Transverse colon (tissue), 3 donors: ENCODE results near the gene COL23A1.

Source experiments
- EP300 ChIP-seq: sonication (generic); formaldehyde crosslinking; IDR thresholded peaks from one replicate; pipeline ENCODE4 v1.6.1; 2017; ENCODE audit warnings: antibody characterized with exemption, low read depth
- POLR2A ChIP-seq: fragments of 450-650 bp; IDR thresholded peaks from one replicate; pipeline ENCODE4 v1.6.1; 2016; ENCODE audit warnings: antibody characterized with exemption, mild to moderate bottlenecking, moderate library complexity
- TF ChIP-seq, protein P1 (sequence below), 5 experiments: fragments of 200-600 bp in 3 of 5; fragments of 450-650 bp in 2 of 5; sonication (generic) in 3 of 5; IDR thresholded peaks; 1 replicate in 2 of 5; 2 replicates in 3 of 5; pipeline ENCODE4 v1.5.1; 2016 to 2017; ENCODE audit warnings: antibody characterized with exemption in 5 of 5, inconsistent platforms in 3 of 5, mild to moderate bottlenecking in 2 of 5, moderate library complexity in 1 of 5

- TF ChIP-seq, protein P1, sequence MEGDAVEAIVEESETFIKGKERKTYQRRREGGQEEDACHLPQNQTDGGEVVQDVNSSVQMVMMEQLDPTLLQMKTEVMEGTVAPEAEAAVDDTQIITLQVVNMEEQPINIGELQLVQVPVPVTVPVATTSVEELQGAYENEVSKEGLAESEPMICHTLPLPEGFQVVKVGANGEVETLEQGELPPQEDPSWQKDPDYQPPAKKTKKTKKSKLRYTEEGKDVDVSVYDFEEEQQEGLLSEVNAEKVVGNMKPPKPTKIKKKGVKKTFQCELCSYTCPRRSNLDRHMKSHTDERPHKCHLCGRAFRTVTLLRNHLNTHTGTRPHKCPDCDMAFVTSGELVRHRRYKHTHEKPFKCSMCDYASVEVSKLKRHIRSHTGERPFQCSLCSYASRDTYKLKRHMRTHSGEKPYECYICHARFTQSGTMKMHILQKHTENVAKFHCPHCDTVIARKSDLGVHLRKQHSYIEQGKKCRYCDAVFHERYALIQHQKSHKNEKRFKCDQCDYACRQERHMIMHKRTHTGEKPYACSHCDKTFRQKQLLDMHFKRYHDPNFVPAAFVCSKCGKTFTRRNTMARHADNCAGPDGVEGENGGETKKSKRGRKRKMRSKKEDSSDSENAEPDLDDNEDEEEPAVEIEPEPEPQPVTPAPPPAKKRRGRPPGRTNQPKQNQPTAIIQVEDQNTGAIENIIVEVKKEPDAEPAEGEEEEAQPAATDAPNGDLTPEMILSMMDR (IDR thresholded peaks at IDR 0.05) = no peak
- TF ChIP-seq EP300 (no peak), POLR2A (no peak)
Measured at GRCh38 chr5:178487911-178488600, 102.1 kb downstream of the COL23A1 start.
